NK-92 treated with Interleukin-12 subunit alpha and Interleukin-12 subunit beta, amount 100 ng/mL, for 24 hours (cell line): ENCODE data around the gene SKA2.
"Not testable (repeated sequence)": the region's sequence is repeated elsewhere in the genome, so short reads cannot be mapped to it uniquely, and the experiment has no call there.

Experiments
- DNase-seq: peaks from one replicate; lab custom pipeline; 2025; lab: John Stamatoyannopoulos, UW

Gene SKA2

DNA sequence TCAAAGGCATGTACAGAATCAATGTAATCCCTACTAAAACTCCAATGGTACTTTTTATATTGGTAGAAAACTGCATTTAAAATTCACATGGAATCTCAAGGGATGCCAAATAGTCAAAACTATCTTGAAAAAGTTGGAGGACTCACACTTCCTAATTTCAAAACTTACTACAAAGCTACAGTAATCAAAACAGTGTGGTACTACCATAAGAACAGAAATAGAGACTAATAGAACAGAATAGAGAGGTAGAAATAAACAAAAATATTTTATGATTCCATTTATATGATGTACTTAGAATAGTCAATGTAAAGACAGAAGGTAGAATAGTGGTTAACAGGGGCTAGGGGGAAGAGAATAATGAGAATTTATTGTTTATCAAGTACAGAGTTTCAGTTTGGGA lies 57.1 kb downstream of the SKA2 start:
- no peak for DNase-seq

DNA sequence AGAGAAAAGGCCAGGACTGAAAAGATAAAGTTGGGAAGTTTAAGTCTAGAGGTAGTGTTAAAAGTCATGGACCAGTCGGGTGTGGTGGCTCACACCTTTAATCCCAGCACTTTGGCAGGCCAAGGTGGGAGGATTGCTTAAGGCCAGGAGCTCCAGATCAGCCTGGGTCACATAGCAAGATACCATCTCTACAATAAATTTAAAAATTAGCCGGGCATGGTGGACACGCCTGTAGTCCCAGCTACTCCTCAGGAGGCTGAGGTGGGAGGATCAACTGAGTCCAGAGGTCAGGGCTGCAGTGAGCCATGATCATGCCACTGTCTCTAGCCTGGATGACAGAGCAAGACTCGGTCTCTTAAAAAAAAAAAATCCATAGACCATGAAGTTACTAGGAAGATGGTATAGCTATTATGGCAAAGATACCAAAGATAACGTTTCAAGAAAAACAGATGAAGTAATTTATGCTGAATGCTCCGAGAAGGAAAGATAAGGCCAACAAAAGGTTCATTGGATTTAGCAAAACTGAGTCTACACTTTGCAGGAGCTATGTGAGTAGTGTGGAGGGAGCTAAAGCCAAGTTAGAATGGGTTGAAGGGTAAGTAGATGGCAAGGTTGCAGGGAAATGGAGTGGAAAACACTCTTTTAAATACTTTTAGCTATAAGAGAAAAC lies 60.0 kb downstream of the SKA2 start:
- DNase-seq, result no peak

DNA sequence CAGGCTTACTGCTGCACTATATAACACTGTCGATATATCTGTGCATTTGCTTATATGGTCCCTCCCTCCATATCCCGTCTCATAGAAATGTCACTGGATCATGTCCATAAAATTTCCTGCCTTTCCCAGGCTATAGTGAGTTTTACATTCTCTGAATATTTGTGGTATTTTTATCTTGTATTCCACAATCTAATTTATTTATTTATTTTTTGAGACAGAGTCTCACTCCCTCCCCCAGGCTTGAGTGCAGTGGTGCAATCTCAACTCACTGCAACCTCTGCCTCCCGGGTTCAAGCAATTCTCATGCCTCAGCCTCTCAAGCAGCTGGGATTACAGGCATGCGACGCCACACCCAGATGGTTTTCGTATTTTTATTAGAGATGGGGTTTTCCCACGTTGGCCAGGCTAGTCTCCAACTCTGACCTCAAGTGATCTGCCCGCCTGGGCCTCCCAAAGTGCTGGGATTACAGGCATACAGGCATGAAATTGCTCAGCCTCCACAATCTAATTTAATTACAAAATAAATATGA lies 61.2 kb downstream of the SKA2 start:
- no peak for DNase-seq

DNA sequence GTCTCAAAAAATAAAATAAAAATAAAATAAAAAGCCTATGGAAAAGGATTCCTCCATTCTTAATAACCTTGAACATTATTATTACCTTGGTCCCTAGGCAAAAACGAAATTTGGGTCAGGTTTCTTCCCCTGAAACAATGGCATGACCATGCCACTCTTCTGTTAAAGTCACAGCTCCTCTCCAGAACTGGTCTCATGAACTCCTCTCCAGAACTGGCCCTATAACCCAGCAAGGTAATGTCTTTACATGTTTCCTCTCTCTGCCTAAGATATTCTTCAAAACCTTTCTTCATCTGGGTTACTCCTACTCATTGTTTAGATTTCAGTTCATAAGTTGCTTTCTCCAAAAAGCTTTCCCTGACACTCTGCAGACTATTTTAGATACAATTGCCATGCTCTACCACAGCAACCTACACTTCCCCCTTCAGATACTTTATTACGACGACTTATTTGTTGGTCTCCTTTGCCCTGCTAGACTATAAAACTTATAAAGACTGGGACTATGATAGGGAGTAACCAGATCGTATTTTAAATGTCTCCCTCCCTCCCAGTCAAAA lies 61.8 kb downstream of the SKA2 start:
- DNase-seq, result no peak

DNA sequence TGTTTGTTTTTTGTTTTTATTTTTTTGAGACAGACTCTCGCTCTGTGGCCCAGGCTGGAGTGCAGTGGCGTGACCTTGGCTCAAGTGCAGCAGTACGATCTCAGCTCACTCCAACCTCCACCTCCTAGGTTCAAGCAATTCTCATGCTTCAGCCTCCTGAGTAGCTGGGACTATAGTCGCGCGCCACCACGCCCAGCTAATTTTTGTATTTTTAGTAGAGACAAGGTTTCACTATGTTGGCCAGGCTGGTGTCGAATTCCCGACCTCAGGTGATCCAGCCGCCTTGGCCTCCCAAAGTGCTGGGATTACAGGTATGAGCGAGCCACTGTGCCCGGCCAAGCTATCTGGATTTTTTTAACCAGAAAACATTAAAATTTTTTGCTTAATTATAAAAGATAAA lies 64.4 kb downstream of the SKA2 start:
- not testable (repeated sequence) for DNase-seq

DNA sequence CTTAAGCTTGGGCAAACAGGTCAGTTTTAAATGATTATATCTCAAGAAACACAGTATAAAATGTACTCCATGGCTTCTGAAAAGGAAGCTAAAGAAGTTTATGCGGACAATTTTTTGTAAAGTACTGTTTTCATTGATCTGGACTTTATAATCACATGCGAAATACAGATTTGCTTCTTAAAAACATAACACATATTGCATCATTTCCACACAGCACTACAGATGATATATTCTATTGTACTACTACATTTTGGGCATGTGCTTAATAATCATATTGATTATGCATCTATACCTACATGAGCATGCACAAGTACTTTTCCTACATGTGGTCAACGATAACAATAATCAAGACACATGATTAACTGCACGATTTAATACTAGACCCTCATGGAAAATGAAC lies 70.8 kb downstream of the SKA2 start:
- no peak for DNase-seq

DNA sequence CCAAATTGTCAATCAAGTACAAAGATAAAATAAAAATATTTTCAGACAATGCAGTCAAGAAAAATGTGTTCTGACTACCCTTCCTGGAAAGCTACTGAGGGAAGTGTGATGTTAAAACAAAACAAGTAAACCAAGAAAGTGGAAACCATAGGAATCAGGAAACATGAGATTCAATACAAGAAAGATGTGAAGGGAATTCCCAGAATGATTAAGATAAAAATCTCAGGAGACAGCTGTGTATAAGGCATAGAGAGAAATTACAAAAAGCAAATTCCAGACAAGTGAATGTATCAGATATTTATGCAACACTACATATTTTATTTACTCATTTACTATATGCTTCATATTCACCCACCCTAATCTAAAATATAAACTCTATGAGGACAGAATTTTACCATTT lies 80.5 kb downstream of the SKA2 start:
- no peak for DNase-seq

DNA sequence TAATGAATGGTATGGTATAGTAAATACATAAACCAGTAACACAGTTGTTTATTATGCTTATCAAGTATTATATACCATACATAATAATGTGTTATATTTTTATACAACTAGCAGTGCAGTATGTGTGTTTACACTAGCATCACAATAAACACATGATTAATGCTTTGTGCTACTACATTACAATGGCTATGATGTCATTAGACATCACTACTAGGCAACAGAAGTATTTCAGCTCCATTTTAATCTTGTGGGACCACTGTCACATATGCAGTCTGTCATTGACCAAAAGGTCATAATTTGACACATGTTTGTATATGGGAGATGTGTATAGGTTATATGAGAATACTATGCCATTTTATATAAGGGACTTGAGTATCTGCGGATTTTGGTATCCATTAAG lies 81.0 kb downstream of the SKA2 start:
- no peak for DNase-seq

DNA sequence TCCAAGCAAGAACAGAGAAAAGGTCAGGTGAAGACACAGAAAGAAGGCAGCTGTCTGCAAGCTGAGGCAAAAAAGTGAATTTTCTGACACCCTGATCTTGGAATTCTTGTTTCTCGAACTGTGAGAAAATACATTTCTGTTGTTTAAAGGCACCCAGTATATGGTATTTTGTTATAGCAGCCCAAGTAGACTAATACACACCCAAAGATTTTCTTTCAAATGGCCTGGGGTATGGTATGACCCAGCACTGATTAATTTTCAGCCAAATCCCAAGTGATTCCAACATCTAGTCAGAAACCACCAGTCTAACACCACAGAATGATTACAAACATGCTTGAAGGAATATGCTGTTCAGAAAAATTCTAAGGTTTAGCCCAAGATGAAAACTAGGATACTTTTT lies 85.1 kb downstream of the SKA2 start:
- no peak for DNase-seq

DNA sequence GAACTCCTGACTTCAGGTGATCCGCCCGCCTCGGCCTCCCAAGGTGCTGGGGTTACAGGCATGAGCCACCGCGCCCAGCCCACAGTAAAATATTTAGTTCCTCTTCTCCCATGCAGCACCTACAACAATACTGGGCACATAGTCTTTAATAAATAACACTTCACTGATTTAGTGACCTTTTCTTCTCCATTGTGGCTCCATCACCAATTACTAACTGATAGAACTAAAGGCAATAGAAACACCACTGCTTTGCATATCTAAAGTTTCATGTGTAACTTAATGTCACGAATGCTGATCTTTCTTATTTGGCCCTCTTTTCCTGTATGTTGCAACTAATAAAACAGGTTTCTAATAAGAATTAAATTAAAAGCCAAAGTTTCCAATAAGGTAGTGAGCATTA lies 87.2 kb downstream of the SKA2 start:
- DNase-seq, result no peak

DNA sequence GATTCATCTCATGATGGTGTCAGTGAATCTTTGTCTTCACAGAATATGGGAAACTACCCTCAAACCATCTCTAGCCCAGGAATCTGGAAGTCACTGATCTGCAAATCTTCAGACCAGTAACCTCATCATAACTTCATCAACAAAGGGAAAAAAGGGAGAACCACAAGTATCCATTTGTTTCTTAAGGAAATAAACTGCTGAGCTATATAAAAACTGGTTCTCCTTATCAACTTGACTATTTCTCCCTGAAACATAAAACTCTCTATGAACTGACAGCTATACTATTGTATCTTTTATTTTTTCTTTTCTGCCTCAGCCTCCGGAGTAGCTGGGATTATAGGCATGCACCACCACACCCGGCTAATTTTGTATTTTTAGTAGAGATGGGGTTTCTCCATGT lies 87.6 kb downstream of the SKA2 start:
- no peak for DNase-seq

DNA sequence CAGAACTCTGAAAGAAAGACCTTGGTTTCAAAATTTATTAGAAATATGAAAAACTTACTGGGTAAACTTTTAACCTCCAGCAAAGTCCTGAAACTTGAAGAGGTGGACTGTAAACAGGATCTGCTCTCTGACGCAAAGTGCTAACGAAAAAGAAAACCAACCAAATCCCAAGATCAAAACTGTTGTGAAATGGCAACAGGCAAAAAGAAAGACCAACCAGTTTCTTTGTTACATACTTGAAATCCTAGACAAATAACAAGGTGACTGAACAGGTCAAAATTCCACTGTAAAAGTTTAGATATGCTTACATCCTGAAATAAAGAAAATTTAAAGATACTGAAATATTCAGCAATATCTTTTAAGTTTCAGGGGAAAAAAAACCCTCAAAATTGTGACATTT lies 92.5 kb downstream of the SKA2 start:
- no peak for DNase-seq
